Measurements from ENCODE around the gene PLPPR1.

GRCh38 chr9:101268426-101268825 lies 239.9 kb downstream of the PLPPR1 start:
- TF ChIP-seq CTCF (conservative IDR thresholded peaks at IDR 0.05 in 1 of 2, IDR thresholded peaks at IDR 0.05 in 1 of 2; ENCODE audit: low read depth in 1 of 2, low read length in 2 of 2) (no peak), EZH2 (IDR thresholded peaks at IDR 0.05; ENCODE audit: low read length, missing control alignments) (no peak)
